K562 (cell line): Measurements from ENCODE around the gene TNFAIP8L1. TPM values are rescaled to one million over a fixed set of nuclear protein-coding genes. Genes with fewer than 3 reads are reported as not detected.

Source experiments
- ASH1L ChIP-seq: fragments of 450-650 bp; IDR thresholded peaks from 2 replicates; pipeline ENCODE4 v1.6.1; 2018; ENCODE audit warnings: borderline replicate concordance, mild to moderate bottlenecking, low read depth; ENCODE audit not compliant: partially characterized antibody
- BRD4 ChIP-seq: fragments of 200-600 bp; sonication (generic); IDR thresholded peaks from 2 replicates; pipeline ENCODE4 v1.6.1; 2017; ENCODE audit warnings: inconsistent platforms
- CBFA2T3 ChIP-seq: fragments of 450-650 bp; IDR thresholded peaks from 2 replicates; pipeline ENCODE4 v1.6.1; 2017
- CEBPB ChIP-seq: fragments of 450-650 bp; IDR thresholded peaks from 2 replicates; pipeline ENCODE4 v1.6.1; 2016; ENCODE audit warnings: missing genetic modification characterization, missing compliant biosample characterization
- CGGBP1 ChIP-seq: fragments of 250-450 bp; sonication (Bioruptor Pico); IDR thresholded peaks from 2 replicates; pipeline ENCODE4 v1.9.0; 2021; ENCODE audit warnings: mild to moderate bottlenecking
- ETS2 ChIP-seq: IDR thresholded peaks from 2 replicates; pipeline ENCODE4 v1.6.1; 2016; ENCODE audit warnings: borderline replicate concordance, missing genetic modification characterization, mild to moderate bottlenecking, moderate library complexity, missing compliant biosample characterization; ENCODE audit not compliant: poor library complexity, severe bottlenecking
- FOXK2 ChIP-seq, 2 experiments: fragments of 450-650 bp; IDR thresholded peaks in 1 of 2; conservative IDR thresholded peaks in 1 of 2; 2 replicates each; pipeline ENCODE4 v1.6.1; 2016; ENCODE audit warnings: low read depth in 2 of 2, mild to moderate bottlenecking in 1 of 2
- HDAC3 ChIP-seq: fragments of 450-650 bp; IDR thresholded peaks from 2 replicates; pipeline ENCODE4 v1.6.1; 2018; ENCODE audit warnings: borderline replicate concordance, mild to moderate bottlenecking, moderate library complexity; ENCODE audit not compliant: partially characterized antibody
- HINFP ChIP-seq: fragments of 450-650 bp; conservative IDR thresholded peaks from 2 replicates; pipeline ENCODE4 v1.6.1; 2016; ENCODE audit warnings: missing genetic modification characterization, low read depth, mild to moderate bottlenecking, control low read depth, missing compliant biosample characterization
- IRF9 ChIP-seq: fragments of 450-650 bp; IDR thresholded peaks from 2 replicates; pipeline ENCODE4 v1.6.1; 2016; ENCODE audit warnings: missing biosample characterization, missing genetic modification characterization
- KDM1A ChIP-seq, 2 experiments: fragments of 450-650 bp; IDR thresholded peaks; 2 replicates each; pipeline ENCODE4 v1.6.1; 2016; ENCODE audit warnings: mild to moderate bottlenecking in 2 of 2
- MEF2A ChIP-seq: IDR thresholded peaks from 2 replicates; pipeline ENCODE4 v1.6.1; 2011; ENCODE audit warnings: low read depth, mild to moderate bottlenecking, low read length, moderate library complexity; ENCODE audit not compliant: control insufficient read depth
- MIER1 ChIP-seq: fragments of 450-650 bp; IDR thresholded peaks from 2 replicates; pipeline ENCODE4 v1.6.1; 2016; ENCODE audit warnings: antibody characterized with exemption, mild to moderate bottlenecking, low read depth
- PTTG1 ChIP-seq: fragments of 450-650 bp; IDR thresholded peaks from 2 replicates; pipeline ENCODE4 v1.6.1; 2016; ENCODE audit warnings: low read depth, mild to moderate bottlenecking, missing genetic modification characterization, missing compliant biosample characterization
- SAP30 ChIP-seq: fragments of 200-600 bp; sonication (generic); IDR thresholded peaks from 2 replicates; pipeline ENCODE4 v1.6.1; 2012; ENCODE audit warnings: borderline replicate concordance, low read depth, mild to moderate bottlenecking, moderate library complexity, low read length, control low read depth, inconsistent platforms; ENCODE audit not compliant: insufficient read depth, poor library complexity, severe bottlenecking
- SIN3B ChIP-seq: fragments of 450-650 bp; IDR thresholded peaks from 2 replicates; pipeline ENCODE4 v1.6.1; 2017; ENCODE audit warnings: low read depth, mild to moderate bottlenecking, moderate library complexity
- TAF7 ChIP-seq: fragments of 450-650 bp; IDR thresholded peaks from 2 replicates; pipeline ENCODE4 v1.6.1; 2016; ENCODE audit warnings: missing genetic modification characterization, missing compliant biosample characterization
- TFAP4 ChIP-seq: sonication (generic); formaldehyde crosslinking; IDR thresholded peaks from 2 replicates; pipeline ENCODE4 v1.8.0; 2022; ENCODE audit warnings: missing genetic modification reagents, mild to moderate bottlenecking, moderate library complexity, borderline replicate concordance
- TSC22D4 ChIP-seq: fragments of 450-650 bp; IDR thresholded peaks from 2 replicates; pipeline ENCODE4 v1.6.1; 2016; ENCODE audit warnings: missing genetic modification characterization, missing biosample characterization, control low read depth
- XRCC5 ChIP-seq: fragments of 200-400 bp; formaldehyde crosslinking; IDR thresholded peaks from 2 replicates; pipeline ENCODE4 v1.6.1; 2017; ENCODE audit warnings: low read depth, mild to moderate bottlenecking, low read length
- ZNF124 ChIP-seq: sonication (generic); formaldehyde crosslinking; IDR thresholded peaks from 2 replicates; pipeline ENCODE4 v1.8.1; 2022; ENCODE audit warnings: missing genetic modification reagents
- ZNF253 ChIP-seq: fragments of 250-450 bp; sonication (Bioruptor Pico); conservative IDR thresholded peaks from 2 replicates; pipeline ENCODE4 v1.6.1; 2021; ENCODE audit warnings: mild to moderate bottlenecking
- ZNF512 ChIP-seq: IDR thresholded peaks from 2 replicates; pipeline ENCODE4 v1.6.1; 2016; ENCODE audit warnings: missing genetic modification characterization, missing compliant biosample characterization
- polyA plus RNA-seq, 8 experiments: library from polyadenylated mRNA; depleted of rRNA in 4 of 8; stranded (reverse) in 5 of 8; unstranded in 3 of 8; fragments of >200 nt; fragmentation: Nextera tagmentation in 2 of 8; fragmentation: Illumina TruSeq in 1 of 8; extraction: Ambion mirVana in 2 of 8; extraction: Trizol in 1 of 8; gene quantifications; 2 replicates each; pipeline versions ENCODE4 v1.2.1 to v1.2.3, GENCODE V29; 2011 to 2014; ENCODE audit warnings: inconsistent platforms in 1 of 8, missing spikeins in 1 of 8
- total RNA-seq, 7 experiments: library from RNA; depleted of rRNA in 6 of 7; stranded (reverse); fragments of >200 nt in 6 of 7; fragmentation: Illumina TruSeq in 2 of 7; extraction: Trizol in 2 of 7; gene quantifications; 2 replicates each; pipeline versions ENCODE4 v1.2.1 to v1.2.3, GENCODE V29; 2011 to 2021; ENCODE audit warnings: low replicate concordance in 1 of 7

The TNFAIP8L1 gene
- total and polyA plus RNA-seq, 9 of the 15 experiments (the other 6 are each of a cell fraction or from before 2014, with no cell fraction given), result 0.69 to 9.3 (median 4.9) TPM

GRCh38 chr19:4676955-4677731, 37.8 kb downstream of the TNFAIP8L1 start (continued):
- TF ChIP-seq KDM1A (IDR thresholded peaks at IDR 0.05) (peak in 1 of 2 experiments; percentile 52; a peak in 2 of 4 replicates), TSC22D4 (tag) (no peak), CGGBP1 (CRISPR knock-in tag) (no peak), TAF7 (tag) (no peak), HINFP (tag) (no peak), TFAP4 (CRISPR knock-in tag) (peak; percentile 38; the same call in 1 of the 2 replicates), ASH1L (no peak), BRD4 (no peak), IRF9 (tag) (no peak), CEBPB (tag) (no peak), SAP30 (no peak), ZNF253 (CRISPR knock-in tag) (no peak), SIN3B (no peak), MEF2A (no peak), XRCC5 (peak; percentile 45; the same call in 1 of the 2 replicates), HDAC3 (no peak), MIER1 (no peak), ZNF512 (tag) (no peak), ZNF124 (no peak), ETS2 (tag) (no peak), PTTG1 (tag) (no peak), FOXK2 (conservative IDR thresholded peaks at IDR 0.05 in 1 of 2, IDR thresholded peaks at IDR 0.05 in 1 of 2; ENCODE audit: low read depth in 2 of 2) (no peak), CBFA2T3 (no peak)
